Stimulated activated memory B cell treated with anti-CD40 and anti-IgM and Interleukin-4, amounts not matched to agents 10 μg/mL and 1 μg/mL and 100 μg/mL, for 72 hours (primary cell): Measurements from ENCODE around the gene USF1.

Experiments
- ATAC-seq: fragments of 150-1000 bp; cut with Tn5 transposase; 2 replicates; pipeline ENCODE4 v1.10.0; 2021
- H3K27ac Mint-ChIP-seq: one replicate; pipeline ENCODE4 v1.8.0; 2022; ENCODE audit warnings: mild to moderate bottlenecking, mixed read lengths
- H3K27me3 Mint-ChIP-seq: one replicate; pipeline ENCODE4 v1.8.0; 2022; ENCODE audit warnings: mixed read lengths
- H3K36me3 Mint-ChIP-seq: one replicate; pipeline ENCODE4 v1.8.0; 2022; ENCODE audit warnings: mixed read lengths
- H3K4me1 Mint-ChIP-seq: one replicate; pipeline ENCODE4 v1.8.0; 2022; ENCODE audit warnings: mixed read lengths
- H3K4me3 Mint-ChIP-seq: one replicate; pipeline ENCODE4 v1.8.0; 2022; ENCODE audit warnings: mild to moderate bottlenecking, moderate library complexity, mixed read lengths
- H3K9me3 Mint-ChIP-seq: one replicate; pipeline ENCODE4 v1.8.0; 2022; ENCODE audit warnings: mixed read lengths

The USF1 gene

GRCh38 chr1:161082996-161083747, 37.4 kb upstream of the USF1 start:
- Mint-ChIP-seq H3K36me3 (no peaks in the 10 kb centered on the region), H3K4me3 (no peak overlapping the region), H3K27me3 (peaks cover 10% of the 10 kb centered on the region), H3K9me3 (no peaks in the 10 kb centered on the region), H3K4me1 (no peaks in the 10 kb centered on the region), H3K27ac (no peak overlapping the region)
- ATAC-seq = no peak

GRCh38 chr1:161082483-161082882, 36.7 kb upstream of the USF1 start:
- Mint-ChIP-seq H3K4me3 (no peak overlapping the region), H3K4me1 (no peaks in the 10 kb centered on the region), H3K36me3 (no peaks in the 10 kb centered on the region)

GRCh38 chr1:161081519-161081918, 35.7 kb upstream of the USF1 start:
- ATAC-seq = no peak
- no peak overlapping the region for H3K4me3 Mint-ChIP-seq
- no peaks in the 10 kb centered on the region for H3K9me3 Mint-ChIP-seq
- peaks cover 10% of the 10 kb centered on the region for H3K27me3 Mint-ChIP-seq
- H3K27ac Mint-ChIP-seq = no peak overlapping the region
- no peaks in the 10 kb centered on the region for H3K4me1 Mint-ChIP-seq
- H3K36me3 Mint-ChIP-seq = no peaks in the 10 kb centered on the region

More at GRCh38 chr1:161082483-161082882, 36.7 kb upstream of the USF1 start:
- Mint-ChIP-seq H3K27ac (no peak overlapping the region), H3K27me3 (peaks cover 10% of the 10 kb centered on the region), H3K9me3 (no peaks in the 10 kb centered on the region)
- ATAC-seq = no peak

GRCh38 chr1:161080441-161081405, 34.9 kb upstream of the USF1 start:
- Mint-ChIP-seq H3K9me3 (no peaks in the 10 kb centered on the region), H3K4me1 (no peaks in the 10 kb centered on the region), H3K27ac (no peak overlapping the region), H3K4me3 (no peak overlapping the region), H3K36me3 (no peaks in the 10 kb centered on the region), H3K27me3 (peaks cover 2% of the 10 kb centered on the region)
- no peak for ATAC-seq

GRCh38 chr1:161079436-161080110, 33.8 kb upstream of the USF1 start:
- H3K27ac Mint-ChIP-seq = no peak overlapping the region
- no peaks in the 10 kb centered on the region for H3K36me3 Mint-ChIP-seq
- peak overlapping the region; percentile 44 for H3K4me3 Mint-ChIP-seq
- H3K4me1 Mint-ChIP-seq = no peaks in the 10 kb centered on the region
- H3K27me3 Mint-ChIP-seq = no peaks in the 10 kb centered on the region
- no peaks in the 10 kb centered on the region for H3K9me3 Mint-ChIP-seq
- no peak for ATAC-seq

GRCh38 chr1:161077426-161077825, 31.6 kb upstream of the USF1 start:
- no peak for ATAC-seq
- Mint-ChIP-seq H3K27me3 (no peaks in the 10 kb centered on the region), H3K9me3 (no peaks in the 10 kb centered on the region), H3K4me3 (no peak overlapping the region), H3K4me1 (no peaks in the 10 kb centered on the region), H3K27ac (no peak overlapping the region), H3K36me3 (no peaks in the 10 kb centered on the region)

GRCh38 chr1:161076410-161076809, 30.6 kb upstream of the USF1 start:
- Mint-ChIP-seq H3K4me3 (no peak overlapping the region), H3K4me1 (peaks cover 8% of the 10 kb centered on the region), H3K27me3 (no peaks in the 10 kb centered on the region), H3K9me3 (no peaks in the 10 kb centered on the region), H3K36me3 (no peaks in the 10 kb centered on the region), H3K27ac (no peak overlapping the region)
- ATAC-seq = no peak

GRCh38 chr1:161074676-161075368, 29.0 kb upstream of the USF1 start:
- Mint-ChIP-seq H3K4me3 (no peak overlapping the region), H3K36me3 (no peaks in the 10 kb centered on the region), H3K4me1 (peaks cover 12% of the 10 kb centered on the region), H3K27me3 (no peaks in the 10 kb centered on the region), H3K9me3 (no peaks in the 10 kb centered on the region), H3K27ac (no peak overlapping the region)
- ATAC-seq = no peak

GRCh38 chr1:161073474-161074121, 27.8 kb upstream of the USF1 start:
- ATAC-seq = no peak
- no peaks in the 10 kb centered on the region for H3K9me3 Mint-ChIP-seq
- peaks cover 12% of the 10 kb centered on the region for H3K36me3 Mint-ChIP-seq
- H3K27me3 Mint-ChIP-seq = no peaks in the 10 kb centered on the region
- no peak overlapping the region for H3K4me3 Mint-ChIP-seq
- H3K4me1 Mint-ChIP-seq = peaks cover 12% of the 10 kb centered on the region
- no peak overlapping the region for H3K27ac Mint-ChIP-seq

GRCh38 chr1:161072751-161073449, 27.1 kb upstream of the USF1 start:
- Mint-ChIP-seq H3K4me1 (peaks cover 19% of the 10 kb centered on the region), H3K27ac (no peak overlapping the region), H3K9me3 (no peaks in the 10 kb centered on the region), H3K4me3 (no peak overlapping the region), H3K27me3 (no peaks in the 10 kb centered on the region), H3K36me3 (peaks cover 17% of the 10 kb centered on the region)
- ATAC-seq = no peak

- Mint-ChIP-seq H3K4me1 (peaks cover 29% of the 10 kb centered on the region), H3K4me3 (no peak overlapping the region), H3K27ac (peak overlapping the region; percentile 94), H3K9me3 (no peaks in the 10 kb centered on the region), H3K36me3 (peaks cover 25% of the 10 kb centered on the region), H3K27me3 (no peaks in the 10 kb centered on the region)
- no peak for ATAC-seq
Measured at GRCh38 chr1:161071886-161072371, 26.2 kb upstream of the USF1 start.

GRCh38 chr1:161070761-161071160, 25.0 kb upstream of the USF1 start:
- no peak for ATAC-seq
- H3K36me3 Mint-ChIP-seq = peaks cover 31% of the 10 kb centered on the region
- H3K9me3 Mint-ChIP-seq = no peaks in the 10 kb centered on the region
- H3K4me3 Mint-ChIP-seq = no peak overlapping the region
- H3K4me1 Mint-ChIP-seq = peaks cover 40% of the 10 kb centered on the region
- H3K27ac Mint-ChIP-seq = peak overlapping the region; percentile 94
- no peaks in the 10 kb centered on the region for H3K27me3 Mint-ChIP-seq

GRCh38 chr1:161069731-161070270, 24.0 kb upstream of the USF1 start, which contains the start of gene ARHGAP30:
Gene ARHGAP30 (minus strand): TSS chr1:161069891. CDS start chr1:161069624, 267 bp downstream.
- Mint-ChIP-seq H3K27ac (peak within 1 kb of the TSS; percentile 94), H3K36me3 (peaks cover 32% of the 10 kb centered on the region), H3K9me3 (no peaks in the 10 kb centered on the region), H3K4me1 (peaks cover 48% of the 10 kb centered on the region), H3K27me3 (no peaks in the 10 kb centered on the region), H3K4me3 (peak within 1 kb of the TSS; percentile 93)
- ATAC-seq = peak; percentile 95
